Lower lobe of right lung (tissue), 2 donors: ENCODE data around the gene TPRG1L. TPM values are rescaled to one million over a fixed set of nuclear protein-coding genes. Genes with fewer than 3 reads are reported as not detected.

Source experiments
- ATAC-seq, 2 donors: fragments of 200-7000 bp; cut with Tn5 transposase; one replicate each; pipeline ENCODE4 v1.9.1; 2020 to 2022; ENCODE audit warnings: mild to moderate bottlenecking in 2 of 2, moderate library complexity in 2 of 2
- DNase-seq: peaks from one replicate; pipeline ENCODE4 v3.0.0-alpha.2; 2020
- H3K27ac ChIP-seq: fragments of 200-600 bp; one replicate; pipeline ENCODE4 v1.8.0; 2022
- H3K27me3 ChIP-seq: fragments of 200-600 bp; one replicate; pipeline ENCODE4 v1.8.0; 2022; ENCODE audit warnings: low read depth
- H3K36me3 ChIP-seq: fragments of 200-600 bp; one replicate; pipeline ENCODE4 v1.8.0; 2022; ENCODE audit warnings: mild to moderate bottlenecking
- H3K4me1 ChIP-seq: fragments of 200-600 bp; one replicate; pipeline ENCODE4 v1.8.0; 2022
- H3K4me3 ChIP-seq: fragments of 200-600 bp; one replicate; pipeline ENCODE4 v1.8.0; 2022; ENCODE audit warnings: mild to moderate bottlenecking
- H3K9me3 ChIP-seq: fragments of 200-600 bp; one replicate; pipeline ENCODE4 v1.8.0; 2022
- intact Hi-C: fragments of 100-400 bp; cut with DNase I; formaldehyde crosslinking; loops from one replicate; pipeline ENCODE4 v1.11.0; 2022
- total RNA-seq: library from RNA; stranded (reverse); fragmentation: NEBNext Ultra II Directional; extraction: Animal tissue kit (Norgen Biotek cat#: 25700); gene quantifications from one replicate; pipeline ENCODE4 v1.2.1, GENCODE V29; 2021
- TF ChIP-seq, protein P1 (sequence below): fragments of 200-600 bp; IDR thresholded peaks from one replicate; pipeline ENCODE4 v1.8.0; 2022; ENCODE audit warnings: antibody characterized with exemption, mild to moderate bottlenecking
- donor health status: DM: no; HTN: yes; CAD: no; lungs with severe emphysema.

Gene TPRG1L
- total RNA-seq, 1 donor from 2014 or later, result 46.1 TPM

DNA sequence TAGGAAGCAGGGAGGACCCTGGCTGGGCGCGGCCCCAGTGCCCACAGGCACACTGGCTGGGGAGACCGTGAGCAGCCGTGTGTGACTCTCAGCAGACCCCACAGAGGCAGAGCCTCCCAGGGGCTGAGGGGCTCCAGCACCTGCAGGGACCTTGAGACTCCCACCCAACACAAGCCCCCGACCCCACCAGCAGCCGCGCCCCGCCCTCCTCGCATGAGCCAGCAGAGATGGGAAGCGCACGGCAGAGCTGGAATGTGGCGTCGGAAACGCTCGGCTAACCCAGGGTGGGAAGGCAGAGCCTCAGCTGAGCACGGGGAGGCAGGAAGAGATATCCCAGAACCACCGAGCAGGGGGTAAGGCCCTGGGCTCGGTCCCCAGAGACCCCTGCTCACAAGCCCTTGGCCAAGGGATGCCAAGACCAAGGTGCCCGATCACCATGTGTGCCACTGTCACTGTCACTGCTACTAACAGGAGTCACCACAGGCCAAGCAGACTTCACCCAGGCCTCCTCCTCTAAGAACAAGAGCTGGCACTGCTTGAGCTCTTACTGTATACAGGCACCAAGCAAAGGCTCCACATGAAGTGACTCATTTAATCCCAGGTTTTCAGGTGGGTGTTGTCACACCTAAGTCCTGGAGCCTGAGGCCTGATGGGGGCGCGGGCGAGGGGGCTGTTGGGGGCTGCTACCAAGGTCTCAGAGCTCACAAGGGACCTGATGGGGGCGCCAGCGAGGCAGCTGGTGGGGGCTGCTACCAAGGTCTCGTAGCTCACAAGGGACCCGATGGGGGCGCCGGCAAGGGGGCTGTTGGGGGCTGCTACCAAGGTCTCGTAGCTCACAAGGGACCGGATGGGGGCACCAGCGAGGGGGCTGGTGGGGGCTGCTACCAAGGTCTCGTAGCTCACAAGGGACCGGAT, 33.6 kb upstream of the TPRG1L start:
- no peak overlapping the region for H3K4me3 ChIP-seq
- ATAC-seq, result peak in 1 of 2 donors; percentile 5
- no peaks in the 10 kb centered on the region for H3K27me3 ChIP-seq
- H3K4me1 ChIP-seq, result peaks cover 28% of the 10 kb centered on the region
- H3K36me3 ChIP-seq, result no peaks in the 10 kb centered on the region
- H3K9me3 ChIP-seq, result no peaks in the 10 kb centered on the region
- TF ChIP-seq, protein P1, sequence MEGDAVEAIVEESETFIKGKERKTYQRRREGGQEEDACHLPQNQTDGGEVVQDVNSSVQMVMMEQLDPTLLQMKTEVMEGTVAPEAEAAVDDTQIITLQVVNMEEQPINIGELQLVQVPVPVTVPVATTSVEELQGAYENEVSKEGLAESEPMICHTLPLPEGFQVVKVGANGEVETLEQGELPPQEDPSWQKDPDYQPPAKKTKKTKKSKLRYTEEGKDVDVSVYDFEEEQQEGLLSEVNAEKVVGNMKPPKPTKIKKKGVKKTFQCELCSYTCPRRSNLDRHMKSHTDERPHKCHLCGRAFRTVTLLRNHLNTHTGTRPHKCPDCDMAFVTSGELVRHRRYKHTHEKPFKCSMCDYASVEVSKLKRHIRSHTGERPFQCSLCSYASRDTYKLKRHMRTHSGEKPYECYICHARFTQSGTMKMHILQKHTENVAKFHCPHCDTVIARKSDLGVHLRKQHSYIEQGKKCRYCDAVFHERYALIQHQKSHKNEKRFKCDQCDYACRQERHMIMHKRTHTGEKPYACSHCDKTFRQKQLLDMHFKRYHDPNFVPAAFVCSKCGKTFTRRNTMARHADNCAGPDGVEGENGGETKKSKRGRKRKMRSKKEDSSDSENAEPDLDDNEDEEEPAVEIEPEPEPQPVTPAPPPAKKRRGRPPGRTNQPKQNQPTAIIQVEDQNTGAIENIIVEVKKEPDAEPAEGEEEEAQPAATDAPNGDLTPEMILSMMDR, result no peak
- peak overlapping the region; percentile 62 for H3K27ac ChIP-seq
- DNase-seq, result no peak
- intact Hi-C loops, result no loop called here

DNA sequence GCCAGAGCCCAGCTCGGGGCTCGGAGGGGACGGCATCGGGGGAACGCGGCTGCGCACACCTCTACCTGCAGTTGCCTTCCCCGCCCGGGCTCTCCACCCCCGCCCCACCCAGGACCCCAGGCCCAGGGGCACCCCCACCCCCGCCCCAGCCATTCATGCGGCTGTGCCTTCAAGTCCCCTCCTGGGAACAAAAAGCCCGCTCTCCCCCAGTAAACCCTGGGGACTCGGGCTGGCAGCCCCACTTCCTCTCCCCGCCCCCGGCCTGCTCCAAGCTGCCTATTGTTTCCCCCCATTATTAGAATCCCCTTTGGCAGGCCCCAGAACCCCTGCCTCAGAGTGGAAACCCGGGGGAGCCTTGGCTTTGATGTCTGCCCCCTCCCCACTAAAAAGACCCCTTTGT, 31.5 kb upstream of the TPRG1L start:
- H3K27ac ChIP-seq, result no peak overlapping the region
- TF ChIP-seq, protein P1, result no peak

DNA sequence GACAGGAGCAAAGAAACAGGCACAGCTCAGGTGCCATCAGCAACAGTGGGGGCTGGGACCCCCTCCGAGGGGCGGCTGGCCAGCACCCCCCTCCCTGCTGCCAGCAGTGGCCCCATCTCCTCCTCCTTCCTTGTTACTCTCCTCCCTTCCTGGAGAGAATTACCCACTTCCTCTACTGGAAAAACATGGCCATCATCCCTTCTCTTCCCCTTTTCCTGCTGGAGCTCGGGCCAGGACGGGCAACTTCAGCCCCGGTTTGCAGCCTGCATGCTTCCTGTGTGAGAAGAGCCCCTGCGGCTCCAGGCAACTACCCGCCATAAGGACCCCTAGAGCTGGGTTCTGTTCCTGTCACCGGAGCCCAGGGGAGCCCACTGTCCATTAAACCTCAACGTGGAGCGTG, 31.1 kb upstream of the TPRG1L start:
- Histone ChIP-seq H3K27me3 (no peaks in the 10 kb centered on the region), H3K4me3 (no peak overlapping the region), H3K27ac (no peak overlapping the region), H3K4me1 (peaks cover 45% of the 10 kb centered on the region), H3K9me3 (no peaks in the 10 kb centered on the region), H3K36me3 (no peaks in the 10 kb centered on the region)
- DNase-seq (no peak), ATAC-seq (no peak)
- TF ChIP-seq, protein P1, result no peak
- intact Hi-C loops, result no loop called here

More for the DNA sequence above, 31.5 kb upstream of the TPRG1L start:
- DNase-seq (no peak), ATAC-seq (no peak)
- H3K36me3 ChIP-seq, result no peaks in the 10 kb centered on the region
- H3K4me1 ChIP-seq, result peaks cover 44% of the 10 kb centered on the region
- intact Hi-C loops, result no loop called here
- H3K27me3 ChIP-seq, result no peaks in the 10 kb centered on the region
- no peak overlapping the region for H3K4me3 ChIP-seq
- H3K9me3 ChIP-seq, result no peaks in the 10 kb centered on the region

DNA sequence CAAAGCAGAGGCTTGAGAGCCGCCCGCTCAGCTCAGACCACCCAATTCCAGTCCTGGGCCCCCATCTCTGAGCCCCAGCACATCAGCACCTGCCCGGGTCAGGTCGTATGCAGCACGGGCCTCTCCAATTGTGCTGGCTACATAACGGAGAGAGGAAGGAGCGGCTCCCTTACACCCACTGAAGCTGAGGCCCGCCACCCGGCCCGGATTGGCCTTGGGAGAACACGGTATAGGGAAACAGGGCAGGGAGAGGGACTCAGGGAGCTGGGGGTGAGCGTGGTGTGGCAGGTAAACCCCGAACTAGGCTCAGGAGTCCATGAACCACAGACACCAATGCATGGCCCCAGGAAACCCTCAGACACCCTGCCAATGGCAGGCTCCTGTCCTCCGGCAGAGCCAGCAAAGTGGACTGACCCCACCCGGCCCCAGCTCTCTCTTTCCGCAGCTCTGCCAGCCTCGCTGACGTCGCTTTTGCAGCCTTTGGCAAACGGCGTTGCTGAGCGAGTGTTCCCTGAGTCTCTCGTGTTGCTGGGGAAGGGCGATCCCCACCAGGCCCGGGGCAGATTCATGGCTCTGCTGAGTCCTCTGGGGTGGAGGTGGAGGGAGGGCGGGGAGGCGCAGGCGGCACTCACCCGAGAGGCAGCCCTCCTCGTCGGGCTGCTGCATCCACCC, 30.0 kb upstream of the TPRG1L start:
- intact Hi-C loops, result no loop called here
- Histone ChIP-seq H3K9me3 (no peaks in the 10 kb centered on the region), H3K27ac (no peak overlapping the region), H3K27me3 (no peaks in the 10 kb centered on the region), H3K4me3 (no peak overlapping the region), H3K36me3 (no peaks in the 10 kb centered on the region), H3K4me1 (peaks cover 45% of the 10 kb centered on the region)
- TF ChIP-seq, protein P1, result no peak
- DNase-seq, result no peak
- ATAC-seq, result no peak

DNA sequence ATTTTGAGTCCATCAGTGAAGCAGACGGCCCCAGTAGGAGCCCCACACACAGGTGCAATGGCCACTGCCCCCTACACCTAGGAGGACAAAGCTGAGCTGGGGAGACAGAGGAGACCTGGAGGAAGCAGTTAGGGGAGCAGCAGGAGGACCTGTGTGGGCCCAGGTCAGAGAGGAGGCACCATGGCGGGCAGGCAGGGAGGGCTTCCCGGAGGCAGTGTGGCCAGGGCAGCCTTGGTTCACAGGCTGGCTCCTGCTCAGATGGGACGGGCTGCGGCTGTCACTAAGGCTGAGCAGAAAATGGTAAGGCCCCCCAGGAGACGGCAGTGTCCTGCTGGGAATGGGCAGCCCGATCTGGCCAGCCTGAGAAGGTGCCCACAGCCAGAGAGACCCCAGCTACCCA, 28.9 kb upstream of the TPRG1L start:
- TF ChIP-seq, protein P1, result no peak
- DNase-seq, result no peak
- no peaks in the 10 kb centered on the region for H3K9me3 ChIP-seq
- ATAC-seq, result no peak
- intact Hi-C loops, result no loop called here
- no peak overlapping the region for H3K4me3 ChIP-seq
- H3K27ac ChIP-seq, result no peak overlapping the region
- H3K27me3 ChIP-seq, result no peaks in the 10 kb centered on the region
- no peaks in the 10 kb centered on the region for H3K36me3 ChIP-seq
- H3K4me1 ChIP-seq, result peaks cover 36% of the 10 kb centered on the region
